ENCODE data around the gene SAMD4A. TPM values are rescaled to one million over a fixed set of nuclear protein-coding genes. Genes with fewer than 3 reads are reported as not detected.
"Not testable (repeated sequence)": the region's sequence is repeated elsewhere in the genome, so short reads cannot be mapped to it uniquely, and the experiment has no call there.

SAMD4A gene
- total RNA-seq, 1 experiment from 2014 or later, result 8.7 TPM

- no peak for DNase-seq
- Histone ChIP-seq H3K4me3 (no peak overlapping the region), H3K27me3 (no peaks in the 10 kb centered on the region), H3K9me3 (no peaks in the 10 kb centered on the region), H3K36me3 (no peaks in the 10 kb centered on the region)
These were observed 43.4 kb downstream of the SAMD4A start for GRCh38 chr14:54610051-54610977.

GRCh38 chr14:54614296-54614695, 47.4 kb downstream of the SAMD4A start:
- no peak for DNase-seq
- H3K27me3 ChIP-seq, result no peaks in the 10 kb centered on the region
- H3K4me3 ChIP-seq, result no peak overlapping the region
- no peaks in the 10 kb centered on the region for H3K9me3 ChIP-seq
- peaks cover 3% of the 10 kb centered on the region; the same call in 1 of the 2 replicates for H3K36me3 ChIP-seq

GRCh38 chr14:54617467-54617866, 50.5 kb downstream of the SAMD4A start:
- H3K4me3 ChIP-seq, result no peak overlapping the region
- no peaks in the 10 kb centered on the region for H3K9me3 ChIP-seq
- no peak for DNase-seq
- H3K36me3 ChIP-seq, result peaks cover 3% of the 10 kb centered on the region; the same call in 1 of the 2 replicates
- no peaks in the 10 kb centered on the region for H3K27me3 ChIP-seq

GRCh38 chr14:54621686-54622085, 54.8 kb downstream of the SAMD4A start:
- Histone ChIP-seq H3K27me3 (no peaks in the 10 kb centered on the region), H3K4me3 (no peak overlapping the region), H3K36me3 (peaks cover 3% of the 10 kb centered on the region; the same call in 1 of the 2 replicates), H3K9me3 (no peaks in the 10 kb centered on the region)
- peak; percentile 30 for DNase-seq

- peaks cover 3% of the 10 kb centered on the region; the same call in 1 of the 2 replicates for H3K36me3 ChIP-seq
- no peaks in the 10 kb centered on the region for H3K27me3 ChIP-seq
- no peak for DNase-seq
- H3K4me3 ChIP-seq, result no peak overlapping the region
- H3K9me3 ChIP-seq, result no peaks in the 10 kb centered on the region
These were observed 55.4 kb downstream of the SAMD4A start for GRCh38 chr14:54622192-54622958.

- no peaks in the 10 kb centered on the region for H3K27me3 ChIP-seq
- no peak for DNase-seq
These were observed 56.5 kb downstream of the SAMD4A start for GRCh38 chr14:54623279-54624004.

GRCh38 chr14:54624005-54624358, 57.1 kb downstream of the SAMD4A start:
- not testable (repeated sequence) for DNase-seq, H3K36me3 ChIP-seq, H3K4me3 ChIP-seq, H3K9me3 ChIP-seq, H3K27me3 ChIP-seq

More at GRCh38 chr14:54623279-54624004, 56.5 kb downstream of the SAMD4A start:
- Histone ChIP-seq H3K9me3 (no peaks in the 10 kb centered on the region), H3K4me3 (no peak overlapping the region), H3K36me3 (no peaks in the 10 kb centered on the region)

- DNase-seq, result no peak
- H3K27me3 ChIP-seq, result no peaks in the 10 kb centered on the region
- H3K9me3 ChIP-seq, result no peaks in the 10 kb centered on the region
- no peak overlapping the region for H3K4me3 ChIP-seq
- H3K36me3 ChIP-seq, result no peaks in the 10 kb centered on the region
These were observed 58.2 kb downstream of the SAMD4A start for GRCh38 chr14:54625112-54625511.

GRCh38 chr14:54627219-54627539, 60.3 kb downstream of the SAMD4A start:
- DNase-seq, result no peak
- no peak overlapping the region for H3K4me3 ChIP-seq
- H3K9me3 ChIP-seq, result no peaks in the 10 kb centered on the region
- H3K36me3 ChIP-seq, result no peaks in the 10 kb centered on the region
- no peaks in the 10 kb centered on the region for H3K27me3 ChIP-seq

GRCh38 chr14:54627540-54628363, 60.8 kb downstream of the SAMD4A start:
- no peak for DNase-seq
- Histone ChIP-seq H3K4me3 (no peak overlapping the region), H3K36me3 (no peaks in the 10 kb centered on the region), H3K27me3 (no peaks in the 10 kb centered on the region), H3K9me3 (no peaks in the 10 kb centered on the region)

- no peaks in the 10 kb centered on the region for H3K36me3 ChIP-seq
- no peaks in the 10 kb centered on the region for H3K27me3 ChIP-seq
- H3K9me3 ChIP-seq, result no peaks in the 10 kb centered on the region
- no peak for DNase-seq
- no peak overlapping the region for H3K4me3 ChIP-seq
These were observed 62.3 kb downstream of the SAMD4A start for GRCh38 chr14:54629183-54629582.

GRCh38 chr14:54629635-54630360, 62.9 kb downstream of the SAMD4A start:
- H3K36me3 ChIP-seq, result no peaks in the 10 kb centered on the region
- no peaks in the 10 kb centered on the region for H3K9me3 ChIP-seq
- H3K4me3 ChIP-seq, result no peak overlapping the region
- no peaks in the 10 kb centered on the region for H3K27me3 ChIP-seq
- DNase-seq, result no peak

GRCh38 chr14:54631016-54631415, 64.1 kb downstream of the SAMD4A start:
- no peaks in the 10 kb centered on the region for H3K36me3 ChIP-seq
- H3K9me3 ChIP-seq, result no peaks in the 10 kb centered on the region
- DNase-seq, result no peak
- H3K27me3 ChIP-seq, result no peaks in the 10 kb centered on the region
- no peak overlapping the region for H3K4me3 ChIP-seq

GRCh38 chr14:54632452-54632851, 65.5 kb downstream of the SAMD4A start:
- no peak for DNase-seq
- Histone ChIP-seq H3K9me3 (no peaks in the 10 kb centered on the region), H3K36me3 (no peaks in the 10 kb centered on the region), H3K27me3 (no peaks in the 10 kb centered on the region), H3K4me3 (no peak overlapping the region)

GRCh38 chr14:54633076-54633475, 66.1 kb downstream of the SAMD4A start:
- Histone ChIP-seq H3K9me3 (no peaks in the 10 kb centered on the region), H3K4me3 (no peak overlapping the region), H3K36me3 (no peaks in the 10 kb centered on the region), H3K27me3 (no peaks in the 10 kb centered on the region)
- DNase-seq, result no peak

All from MG63 (cell line).